ENCODE data around the gene MYO5B.

MYO5B gene

DNA sequence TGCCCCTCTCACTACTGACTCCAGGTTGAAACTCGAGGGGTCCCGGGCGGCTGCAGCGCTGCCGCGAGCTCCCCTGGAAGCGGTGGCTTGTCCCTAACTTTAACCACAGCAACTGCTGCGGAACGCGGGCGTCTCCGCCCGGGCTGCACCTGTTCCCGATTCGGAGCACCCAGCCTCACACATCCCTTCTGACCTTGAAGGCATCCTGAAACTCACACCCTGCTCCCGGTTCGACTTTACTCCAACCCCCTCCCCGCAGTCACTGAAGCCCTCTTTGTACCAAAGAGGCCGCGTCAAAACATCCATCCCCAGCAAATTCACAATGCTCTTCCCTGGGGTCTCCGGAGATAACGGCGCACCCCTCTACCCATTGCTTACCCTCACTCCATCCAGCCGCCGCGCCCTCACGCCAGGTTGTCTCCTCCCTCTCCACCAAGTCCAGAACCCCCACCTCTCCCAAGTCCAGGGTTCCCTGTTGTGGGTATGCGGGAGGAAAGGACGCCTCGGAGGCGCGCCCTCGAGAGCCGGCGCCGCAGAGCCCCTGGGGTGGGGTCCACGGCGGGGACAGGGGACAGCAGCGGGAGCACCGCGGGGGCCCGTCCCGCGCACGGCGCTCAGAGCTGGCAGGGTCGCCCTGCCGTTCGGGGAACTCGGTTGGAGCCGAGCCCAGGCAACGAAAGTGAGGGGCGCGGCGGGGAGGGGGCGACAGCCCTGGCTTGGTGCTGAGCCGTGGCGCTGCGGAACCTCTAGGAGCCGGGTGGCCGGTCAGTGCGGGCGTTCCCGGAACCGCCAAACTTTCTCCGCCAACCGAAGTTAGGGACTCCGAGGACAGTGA is 934 bp downstream of the MYO5B start:
- Histone ChIP-seq H3K9ac (ENCODE audit: low read depth, low read length) (no peak overlapping the region), H3K36me3 (ENCODE audit: insufficient read depth, low read length) (no peaks in the 10 kb centered on the region), H3K4me2 (ENCODE audit: insufficient read depth, low read length) (no peak overlapping the region), H3K4me3 (ENCODE audit: low read depth in 1 of 2, low read length in 2 of 2) (no peak overlapping the region), H4K20me1 (ENCODE audit: insufficient read depth, low read length) (no peaks in the 10 kb centered on the region), H3K27ac (ENCODE audit: low read length) (no peak overlapping the region), H3K79me2 (ENCODE audit: insufficient read depth, low read length) (no peaks in the 10 kb centered on the region), H3K9me3 (ENCODE audit: insufficient read depth, low read length, severe bottlenecking) (no peaks in the 10 kb centered on the region), H3K4me1 (ENCODE audit: insufficient read depth, low read length) (no peaks in the 10 kb centered on the region), H2AFZ (ENCODE audit: low read depth, low read length) (no peak overlapping the region), H3K27me3 (ENCODE audit: insufficient read depth, low read length, poor library complexity) (peaks cover 3% of the 10 kb centered on the region)
- TF ChIP-seq CTCF (IDR thresholded peaks at IDR 0.05; ENCODE audit: borderline replicate concordance, extremely low read depth, low read length, poor library complexity, severe bottlenecking) (no peak), EZH2 (IDR thresholded peaks at IDR 0.05; ENCODE audit: borderline replicate concordance, low read depth, low read length, severe bottlenecking) (no peak)
- no peak for ATAC-seq (ENCODE audit: insufficient read depth, low read depth)
- DNase-seq = no peak

DNA sequence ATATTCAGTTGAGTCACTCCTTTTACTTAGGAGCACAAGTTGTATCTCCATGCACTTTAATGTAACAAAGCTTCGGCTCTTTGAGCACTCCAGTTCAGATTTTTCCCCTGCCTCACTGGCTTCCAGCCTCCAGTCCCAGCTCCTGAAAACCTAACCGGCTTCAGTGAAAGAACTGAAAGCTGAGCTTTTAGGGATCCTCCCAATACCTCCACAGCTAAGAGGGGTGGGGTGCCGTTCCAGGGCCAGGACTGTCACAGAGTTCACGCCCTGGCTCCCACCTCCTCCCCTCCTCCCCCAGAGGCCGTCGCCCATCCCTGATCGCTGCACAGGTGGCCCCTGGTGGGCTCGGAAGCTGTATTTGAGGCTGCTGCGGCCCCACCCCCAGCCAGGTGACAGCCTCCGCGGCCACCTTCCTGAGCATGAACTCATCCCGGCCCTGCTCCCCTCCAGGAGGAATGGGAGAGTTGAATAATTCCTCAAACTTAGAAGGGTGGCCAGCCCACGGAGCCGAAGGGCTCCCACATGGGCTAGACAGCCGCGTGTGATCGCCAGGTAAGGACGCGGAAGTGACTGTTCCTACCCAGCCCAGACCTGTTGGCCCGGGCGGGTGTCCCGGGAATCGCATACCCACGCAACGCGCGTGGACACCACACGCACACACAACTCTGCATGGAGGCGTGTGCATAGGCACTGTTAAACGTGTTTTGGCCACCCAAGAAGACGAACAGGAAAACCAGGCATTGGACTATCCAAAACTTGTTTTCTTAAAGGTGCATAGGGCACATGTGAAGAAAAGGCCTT is 1.8 kb downstream of the MYO5B start:
- no peak for DNase-seq
- H3K9me3 ChIP-seq (ENCODE audit: insufficient read depth, low read length, severe bottlenecking) = no peaks in the 10 kb centered on the region
- H2AFZ ChIP-seq (ENCODE audit: low read depth, low read length) = no peak overlapping the region
- no peaks in the 10 kb centered on the region for H3K36me3 ChIP-seq (ENCODE audit: insufficient read depth, low read length)
- no peaks in the 10 kb centered on the region for H4K20me1 ChIP-seq (ENCODE audit: insufficient read depth, low read length)
- H3K9ac ChIP-seq (ENCODE audit: low read depth, low read length) = no peak overlapping the region
- no peak for ATAC-seq (ENCODE audit: insufficient read depth, low read depth)
- no peaks in the 10 kb centered on the region for H3K79me2 ChIP-seq (ENCODE audit: insufficient read depth, low read length)
- no peak for TF ChIP-seq EZH2 (IDR thresholded peaks at IDR 0.05; ENCODE audit: borderline replicate concordance, low read depth, low read length, severe bottlenecking)
- H3K27ac ChIP-seq (ENCODE audit: low read length) = no peak overlapping the region
- H3K4me1 ChIP-seq (ENCODE audit: insufficient read depth, low read length) = no peaks in the 10 kb centered on the region
- H3K27me3 ChIP-seq (ENCODE audit: insufficient read depth, low read length, poor library complexity) = peaks cover 3% of the 10 kb centered on the region
- no peak overlapping the region for H3K4me3 ChIP-seq (ENCODE audit: low read depth in 1 of 2, low read length in 2 of 2)
- no peak overlapping the region for H3K4me2 ChIP-seq (ENCODE audit: insufficient read depth, low read length)

GRCh38 chr18:50190926-50191325 is 4.0 kb downstream of the MYO5B start:
- Histone ChIP-seq H4K20me1 (ENCODE audit: insufficient read depth, low read length) (no peaks in the 10 kb centered on the region), H3K4me2 (ENCODE audit: insufficient read depth, low read length) (no peak overlapping the region), H3K4me3 (ENCODE audit: low read depth in 1 of 2, low read length in 2 of 2) (no peak overlapping the region), H3K27ac (ENCODE audit: low read length) (no peak overlapping the region), H3K4me1 (ENCODE audit: insufficient read depth, low read length) (no peaks in the 10 kb centered on the region), H2AFZ (ENCODE audit: low read depth, low read length) (no peak overlapping the region), H3K9ac (ENCODE audit: low read depth, low read length) (no peak overlapping the region), H3K27me3 (ENCODE audit: insufficient read depth, low read length, poor library complexity) (peaks cover 3% of the 10 kb centered on the region), H3K36me3 (ENCODE audit: insufficient read depth, low read length) (no peaks in the 10 kb centered on the region), H3K9me3 (ENCODE audit: insufficient read depth, low read length, severe bottlenecking) (no peaks in the 10 kb centered on the region), H3K79me2 (ENCODE audit: insufficient read depth, low read length) (no peaks in the 10 kb centered on the region)
- TF ChIP-seq EZH2 (IDR thresholded peaks at IDR 0.05; ENCODE audit: borderline replicate concordance, low read depth, low read length, severe bottlenecking) = no peak
- TF ChIP-seq CTCF (IDR thresholded peaks at IDR 0.05; ENCODE audit: borderline replicate concordance, extremely low read depth, low read length, poor library complexity, severe bottlenecking) = no peak
- DNase-seq (no peak), ATAC-seq (ENCODE audit: insufficient read depth, low read depth) (no peak)

DNA sequence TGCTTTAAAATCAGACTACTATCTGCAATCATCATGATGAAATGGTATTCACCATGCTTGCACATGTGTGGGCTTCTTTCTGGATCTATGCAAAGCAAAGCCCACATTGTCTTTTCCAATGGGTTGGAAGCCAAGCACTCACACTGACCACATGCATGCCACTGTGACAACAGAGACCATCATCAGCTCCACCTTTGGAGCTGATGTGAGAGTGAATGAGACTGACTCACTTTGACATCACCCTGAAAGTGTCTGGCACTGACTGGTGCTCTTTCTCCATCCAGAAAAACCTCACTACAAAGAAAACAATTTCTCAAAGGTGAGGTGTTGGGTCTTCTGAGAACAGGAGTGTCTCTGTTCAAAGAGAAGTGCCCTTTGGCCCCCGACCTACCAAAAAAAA is 4.7 kb downstream of the MYO5B start:
- H3K9ac ChIP-seq (ENCODE audit: low read depth, low read length) = no peak overlapping the region

More for the DNA sequence above, 4.7 kb downstream of the MYO5B start:
- no peaks in the 10 kb centered on the region for H3K9me3 ChIP-seq (ENCODE audit: insufficient read depth, low read length, severe bottlenecking)
- TF ChIP-seq EZH2 (IDR thresholded peaks at IDR 0.05; ENCODE audit: borderline replicate concordance, low read depth, low read length, severe bottlenecking) (no peak), CTCF (IDR thresholded peaks at IDR 0.05; ENCODE audit: borderline replicate concordance, extremely low read depth, low read length, poor library complexity, severe bottlenecking) (no peak)
- H3K4me2 ChIP-seq (ENCODE audit: insufficient read depth, low read length) = no peak overlapping the region
- DNase-seq (no peak), ATAC-seq (ENCODE audit: insufficient read depth, low read depth) (no peak)
- no peak overlapping the region for H3K4me3 ChIP-seq (ENCODE audit: low read depth in 1 of 2, low read length in 2 of 2)
- no peaks in the 10 kb centered on the region for H4K20me1 ChIP-seq (ENCODE audit: insufficient read depth, low read length)
- H3K79me2 ChIP-seq (ENCODE audit: insufficient read depth, low read length) = no peaks in the 10 kb centered on the region
- H3K27ac ChIP-seq (ENCODE audit: low read length) = no peak overlapping the region
- H3K36me3 ChIP-seq (ENCODE audit: insufficient read depth, low read length) = no peaks in the 10 kb centered on the region
- H3K27me3 ChIP-seq (ENCODE audit: insufficient read depth, low read length, poor library complexity) = peaks cover 3% of the 10 kb centered on the region
- no peak overlapping the region for H2AFZ ChIP-seq (ENCODE audit: low read depth, low read length)
- H3K4me1 ChIP-seq (ENCODE audit: insufficient read depth, low read length) = no peaks in the 10 kb centered on the region

Measured in DND-41 (cell line).